ENCODE measurements around the gene GALNT11. TPM values are rescaled to one million over a fixed set of nuclear protein-coding genes. Genes with fewer than 3 reads are reported as not detected.

Gene GALNT11
- total RNA-seq, 4 donors from 2014 or later, result 46.8 to 60.2 (median 51.8) TPM

DNA sequence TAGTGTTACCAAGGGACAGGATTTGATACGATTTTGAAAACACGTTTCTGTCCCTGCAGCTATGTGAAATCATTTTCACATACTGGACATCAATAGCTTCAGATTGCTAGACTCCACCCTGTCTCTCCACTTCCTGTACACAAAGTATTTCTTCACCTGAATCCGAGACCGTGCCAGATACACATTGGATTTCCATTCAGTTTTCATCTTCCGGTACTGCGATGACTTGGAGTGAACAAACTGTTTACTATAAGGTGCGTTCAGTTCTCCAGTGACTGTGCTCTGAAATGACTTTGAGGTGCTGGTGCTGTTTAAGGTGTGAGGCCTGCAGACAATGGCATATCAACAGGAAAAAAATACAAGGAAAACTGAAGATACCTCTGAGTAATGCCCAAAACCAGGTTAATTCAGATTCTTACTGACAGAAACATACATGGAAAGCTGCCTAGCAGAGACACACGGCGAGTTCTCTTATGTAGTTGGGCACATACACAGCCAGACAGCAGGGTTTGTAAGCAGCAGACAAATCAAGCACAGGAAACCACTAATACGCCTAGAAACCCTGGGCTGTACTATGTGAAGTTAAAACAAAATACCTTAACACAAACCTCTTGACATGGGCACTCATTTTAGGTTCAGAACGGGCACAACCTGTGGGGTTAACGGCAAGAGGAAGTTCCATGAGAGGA is 119.2 kb downstream of the GALNT11 start:
- 73 to 83% methylated on average over 11 to 12 of the region's 12 CpGs for WGBS, 2 donors (ENCODE audit: low coverage in 1 of 2)
- peaks cover 0 to 100% of the 10 kb centered on the region in 2 donors for H3K36me3 ChIP-seq
- no peaks in the 10 kb centered on the region for H3K27me3 ChIP-seq
- ATAC-seq, result no peak
- H3K27ac ChIP-seq, result no peak overlapping the region
- no peaks in the 10 kb centered on the region for H3K4me1 ChIP-seq
- no peak overlapping the region for H3K4me3 ChIP-seq
- no peaks in the 10 kb centered on the region for H3K9me3 ChIP-seq
- TF ChIP-seq POLR2AphosphoS5 (IDR thresholded peaks at IDR 0.05) (no peak), EP300 (IDR thresholded peaks at IDR 0.05) (no peak)

DNA sequence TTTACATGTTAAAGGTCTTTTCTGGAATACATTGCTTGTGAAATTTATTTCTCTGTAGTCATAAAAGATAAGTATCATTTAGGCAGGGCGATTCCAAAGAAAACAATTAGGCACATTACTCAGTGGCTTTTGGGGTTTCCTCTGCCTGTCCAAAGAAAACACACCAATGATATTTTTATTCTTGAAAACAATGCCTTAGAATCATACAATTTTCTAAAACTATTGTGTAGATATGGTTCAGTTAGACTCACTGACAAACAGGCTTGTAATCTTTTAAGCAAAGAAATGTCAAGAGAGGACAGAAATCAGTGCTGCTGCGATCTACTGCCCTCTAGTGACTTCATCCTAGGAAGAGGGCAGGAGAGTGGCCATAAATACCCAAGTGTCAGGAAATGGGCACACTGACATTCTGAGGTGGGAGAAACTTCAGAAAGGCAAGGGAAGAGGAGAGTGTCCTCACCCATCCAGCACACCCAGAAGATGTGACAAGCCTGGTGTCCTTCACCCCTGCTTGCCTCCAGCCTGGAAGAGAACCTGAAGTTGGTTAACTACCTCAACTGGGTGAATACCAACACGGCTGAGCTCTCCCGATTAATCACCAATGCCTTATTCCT is 120.5 kb downstream of the GALNT11 start:
- no peak for TF ChIP-seq POLR2AphosphoS5 (IDR thresholded peaks at IDR 0.05)
- TF ChIP-seq, protein P1, sequence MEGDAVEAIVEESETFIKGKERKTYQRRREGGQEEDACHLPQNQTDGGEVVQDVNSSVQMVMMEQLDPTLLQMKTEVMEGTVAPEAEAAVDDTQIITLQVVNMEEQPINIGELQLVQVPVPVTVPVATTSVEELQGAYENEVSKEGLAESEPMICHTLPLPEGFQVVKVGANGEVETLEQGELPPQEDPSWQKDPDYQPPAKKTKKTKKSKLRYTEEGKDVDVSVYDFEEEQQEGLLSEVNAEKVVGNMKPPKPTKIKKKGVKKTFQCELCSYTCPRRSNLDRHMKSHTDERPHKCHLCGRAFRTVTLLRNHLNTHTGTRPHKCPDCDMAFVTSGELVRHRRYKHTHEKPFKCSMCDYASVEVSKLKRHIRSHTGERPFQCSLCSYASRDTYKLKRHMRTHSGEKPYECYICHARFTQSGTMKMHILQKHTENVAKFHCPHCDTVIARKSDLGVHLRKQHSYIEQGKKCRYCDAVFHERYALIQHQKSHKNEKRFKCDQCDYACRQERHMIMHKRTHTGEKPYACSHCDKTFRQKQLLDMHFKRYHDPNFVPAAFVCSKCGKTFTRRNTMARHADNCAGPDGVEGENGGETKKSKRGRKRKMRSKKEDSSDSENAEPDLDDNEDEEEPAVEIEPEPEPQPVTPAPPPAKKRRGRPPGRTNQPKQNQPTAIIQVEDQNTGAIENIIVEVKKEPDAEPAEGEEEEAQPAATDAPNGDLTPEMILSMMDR (IDR thresholded peaks at IDR 0.05), result peak; percentile 16 to 62 (median 36)
- Histone ChIP-seq H3K4me1 (no peaks in the 10 kb centered on the region), H3K27ac (no peak overlapping the region), H3K36me3 (peaks cover 0 to 100% of the 10 kb centered on the region in 2 donors), H3K27me3 (no peaks in the 10 kb centered on the region), H3K4me3 (no peak overlapping the region), H3K9me3 (no peaks in the 10 kb centered on the region)
- WGBS, 2 donors (ENCODE audit: low coverage in 1 of 2), result 43 to 58% methylated on average over 2 of the region's 4 CpGs
- ATAC-seq, result peak; percentile 19

DNA sequence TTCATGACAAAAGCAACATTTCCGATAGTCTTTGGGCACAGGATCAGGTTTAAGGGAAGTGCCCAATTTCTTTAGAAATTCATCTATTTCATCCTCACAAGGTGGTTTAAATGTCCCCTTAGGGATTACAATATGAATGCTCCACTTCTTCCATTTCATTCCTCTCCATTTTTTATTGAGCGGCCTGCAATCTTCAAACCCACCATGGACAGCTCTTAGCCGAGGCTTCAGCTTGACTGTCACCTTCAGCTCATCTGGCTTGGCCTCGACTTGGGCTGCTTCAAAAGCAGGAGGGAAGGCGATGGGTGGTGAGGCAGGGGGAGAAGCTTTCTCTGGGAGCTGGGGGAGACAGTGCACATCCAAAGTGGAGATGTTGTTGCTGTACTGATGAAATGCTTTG is 123.2 kb downstream of the GALNT11 start:
- Histone ChIP-seq H3K27me3 (no peaks in the 10 kb centered on the region), H3K4me1 (no peaks in the 10 kb centered on the region), H3K4me3 (no peak overlapping the region), H3K9me3 (no peaks in the 10 kb centered on the region), H3K27ac (no peak overlapping the region), H3K36me3 (peaks cover 1 to 100% of the 10 kb centered on the region in 2 donors)
- 92 to 96% methylated on average over 2 to 3 of the region's 5 CpGs for WGBS, 2 donors (ENCODE audit: low coverage in 1 of 2)
- TF ChIP-seq EP300 (IDR thresholded peaks at IDR 0.05) (no peak), POLR2AphosphoS5 (IDR thresholded peaks at IDR 0.05) (no peak), POLR2A (IDR thresholded peaks at IDR 0.05) (no peak)
- TF ChIP-seq, protein P1 (IDR thresholded peaks at IDR 0.05), result no peak
- no peak for ATAC-seq

DNA sequence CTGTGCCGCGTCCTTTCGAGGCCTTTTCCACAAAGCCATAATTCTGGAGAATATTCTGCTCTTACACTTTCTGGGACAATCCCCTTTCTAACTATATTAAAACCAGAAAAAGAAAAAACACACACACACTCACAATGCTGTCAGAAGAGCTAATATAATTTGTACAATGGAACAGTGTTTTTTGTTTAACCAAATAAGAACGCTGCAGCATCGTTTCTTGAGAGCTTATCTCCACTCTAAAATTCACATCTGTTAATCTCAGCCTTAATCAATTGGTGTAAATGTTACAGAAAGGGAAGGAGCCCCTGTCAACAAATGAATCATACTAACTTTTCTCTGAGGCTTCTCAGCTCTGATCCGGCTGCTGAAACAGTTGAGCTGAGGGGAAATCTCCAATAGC is 123.9 kb downstream of the GALNT11 start:
- Histone ChIP-seq H3K4me3 (no peak overlapping the region), H3K27me3 (no peaks in the 10 kb centered on the region), H3K9me3 (no peaks in the 10 kb centered on the region), H3K4me1 (no peaks in the 10 kb centered on the region), H3K36me3 (peaks cover 7 to 100% of the 10 kb centered on the region in 2 donors), H3K27ac (no peak overlapping the region)
- ATAC-seq, result no peak
- 72 to 78% methylated on average over 6 of the region's 6 CpGs for WGBS, 2 donors (ENCODE audit: low coverage in 1 of 2)
- TF ChIP-seq POLR2A (IDR thresholded peaks at IDR 0.05) (no peak), POLR2AphosphoS5 (IDR thresholded peaks at IDR 0.05) (no peak), EP300 (IDR thresholded peaks at IDR 0.05) (no peak)
- TF ChIP-seq, protein P1 (IDR thresholded peaks at IDR 0.05), result no peak

DNA sequence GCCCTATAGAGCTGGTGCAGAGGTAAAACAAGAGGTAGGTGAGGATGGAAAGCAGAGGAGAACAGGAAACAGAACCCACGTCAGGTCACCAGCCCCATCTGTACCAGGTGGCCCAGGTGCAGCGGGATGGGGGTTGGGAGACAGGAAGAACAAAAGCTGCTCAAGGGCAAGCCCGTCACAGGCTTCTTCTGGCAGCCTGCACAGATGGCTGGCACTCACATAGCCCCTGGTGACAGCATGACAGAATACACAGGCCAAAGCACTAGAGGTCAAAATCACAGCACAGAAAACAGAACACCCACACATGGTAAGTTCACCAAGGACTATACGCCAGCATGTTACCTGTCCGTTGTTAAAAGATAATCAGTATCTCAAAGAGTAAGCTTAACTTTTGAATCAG is 126.8 kb downstream of the GALNT11 start:
- Histone ChIP-seq H3K36me3 (peaks cover 11 to 100% of the 10 kb centered on the region in 2 donors), H3K27me3 (no peaks in the 10 kb centered on the region), H3K4me3 (no peak overlapping the region), H3K27ac (no peak overlapping the region), H3K4me1 (no peaks in the 10 kb centered on the region), H3K9me3 (no peaks in the 10 kb centered on the region)
- 86 to 91% methylated on average over 4 to 5 of the region's 5 CpGs for WGBS, 2 donors (ENCODE audit: low coverage in 1 of 2)
- ATAC-seq, result no peak
- TF ChIP-seq EP300 (IDR thresholded peaks at IDR 0.05), result no peak

All from gastroesophageal sphincter (tissue), 4 donors.